Measurements from ENCODE around the gene CRADD.

DNA sequence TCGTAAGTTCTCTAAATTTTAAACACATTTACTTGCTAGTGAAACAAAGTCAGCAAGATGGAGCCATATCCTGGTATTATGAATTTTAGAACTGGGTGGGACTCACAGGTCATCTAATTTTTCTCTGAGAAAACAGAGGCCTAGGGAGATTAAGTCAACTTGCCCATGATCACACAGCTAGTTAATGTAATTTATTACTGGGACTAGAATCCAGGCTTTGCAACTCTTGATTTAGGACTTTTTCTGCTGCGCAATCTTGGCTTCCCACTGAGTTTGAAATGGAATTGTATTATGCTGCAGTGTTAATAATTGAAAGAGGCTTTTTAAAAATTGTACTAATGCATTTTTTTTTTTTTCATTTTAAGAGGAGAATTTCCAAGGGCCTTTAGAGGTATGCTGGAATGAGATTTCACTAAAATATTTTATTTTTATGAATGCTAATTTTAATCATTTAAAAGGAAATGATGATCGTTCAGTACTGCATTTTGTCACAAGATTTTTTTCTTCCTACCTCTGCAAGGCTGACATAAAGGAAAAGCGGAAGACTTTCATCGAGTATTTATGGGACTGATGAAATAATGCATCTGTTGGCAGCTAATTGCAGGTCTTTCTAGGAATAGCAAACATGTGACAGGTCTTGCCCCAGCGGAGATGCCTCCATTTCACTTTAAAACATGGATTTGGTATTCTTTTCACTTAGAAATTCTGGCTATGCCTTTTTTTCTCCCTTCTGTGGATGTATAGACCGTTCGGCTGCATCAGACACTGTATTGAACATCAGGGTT lies 9.6 kb downstream of the CRADD start:
- TF ChIP-seq, protein P1, sequence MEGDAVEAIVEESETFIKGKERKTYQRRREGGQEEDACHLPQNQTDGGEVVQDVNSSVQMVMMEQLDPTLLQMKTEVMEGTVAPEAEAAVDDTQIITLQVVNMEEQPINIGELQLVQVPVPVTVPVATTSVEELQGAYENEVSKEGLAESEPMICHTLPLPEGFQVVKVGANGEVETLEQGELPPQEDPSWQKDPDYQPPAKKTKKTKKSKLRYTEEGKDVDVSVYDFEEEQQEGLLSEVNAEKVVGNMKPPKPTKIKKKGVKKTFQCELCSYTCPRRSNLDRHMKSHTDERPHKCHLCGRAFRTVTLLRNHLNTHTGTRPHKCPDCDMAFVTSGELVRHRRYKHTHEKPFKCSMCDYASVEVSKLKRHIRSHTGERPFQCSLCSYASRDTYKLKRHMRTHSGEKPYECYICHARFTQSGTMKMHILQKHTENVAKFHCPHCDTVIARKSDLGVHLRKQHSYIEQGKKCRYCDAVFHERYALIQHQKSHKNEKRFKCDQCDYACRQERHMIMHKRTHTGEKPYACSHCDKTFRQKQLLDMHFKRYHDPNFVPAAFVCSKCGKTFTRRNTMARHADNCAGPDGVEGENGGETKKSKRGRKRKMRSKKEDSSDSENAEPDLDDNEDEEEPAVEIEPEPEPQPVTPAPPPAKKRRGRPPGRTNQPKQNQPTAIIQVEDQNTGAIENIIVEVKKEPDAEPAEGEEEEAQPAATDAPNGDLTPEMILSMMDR (IDR thresholded peaks at IDR 0.05; ENCODE audit: borderline replicate concordance, extremely low read depth, low read length, poor library complexity, severe bottlenecking), result no peak
- no peak for TF ChIP-seq EZH2 (IDR thresholded peaks at IDR 0.05; ENCODE audit: borderline replicate concordance, low read depth, low read length, severe bottlenecking)

All from DND-41 (cell line).